H1 (cell line): ENCODE results near the gene GSK3B. TPM values are rescaled to one million over a fixed set of nuclear protein-coding genes. Genes with fewer than 3 reads are reported as not detected.

Experiments used
- CTCF ChIA-PET: fragments of 300-600 bp; sonication (Branson Sonifier 250); formaldehyde crosslinking; loops from one replicate; lab custom pipeline; 2021; ENCODE audit not compliant: partially characterized antibody; lab: Charles Lee
- POLR2A ChIA-PET: fragments of 300-600 bp; sonication (Branson Sonifier 250); formaldehyde crosslinking; loops from one replicate; lab custom pipeline; 2021; ENCODE audit warnings: inconsistent platforms; ENCODE audit not compliant: partially characterized antibody; lab: Charles Lee
- DNase-seq, 2 experiments: peaks; one replicate each; pipeline versions ENCODE4 v3.0.0 to v3.0.0-alpha.2; 2010 to 2022; ENCODE audit warnings: low spot score in 2 of 2, low read depth in 1 of 2, mixed read lengths in 1 of 2
- FAIRE-seq: peaks from 2 replicates; lab custom pipeline; 2011; peaks lifted over from hg19 to GRCh38; lab: Jason Lieb, UNC
- H2AFZ ChIP-seq: 2 replicates; pipeline ENCODE4 v1.8.1; 2012; ENCODE audit warnings: low read length, inconsistent platforms
- H2AK5ac ChIP-seq: 2 replicates; pipeline ENCODE4 v1.6.1; 2013; ENCODE audit warnings: low read depth, low read length
- H2BK120ac ChIP-seq: replicated peaks from 2 replicates; pipeline ENCODE3; 2013; ENCODE audit warnings: low read depth, low read length, inconsistent platforms
- H2BK12ac ChIP-seq: 2 replicates; pipeline ENCODE4 v1.6.1; 2013; ENCODE audit warnings: low read depth, low read length
- H2BK15ac ChIP-seq: 2 replicates; pipeline ENCODE4 v1.6.1; 2013; ENCODE audit warnings: low read length
- H2BK20ac ChIP-seq: 2 replicates; pipeline ENCODE4 v1.6.1; 2013; ENCODE audit warnings: low read length
- H2BK5ac ChIP-seq: 2 replicates; pipeline ENCODE4 v1.6.1; 2013; ENCODE audit warnings: low read depth, low read length
- H3K14ac ChIP-seq: 2 replicates; pipeline ENCODE4 v1.6.1; 2013; ENCODE audit warnings: inconsistent platforms; ENCODE audit not compliant: insufficient read length
- H3K18ac ChIP-seq: 2 replicates; pipeline ENCODE4 v1.6.1; 2013; ENCODE audit warnings: low read length; ENCODE audit errors: extremely low read depth
- H3K23ac ChIP-seq: 2 replicates; pipeline ENCODE4 v1.6.1; 2013; ENCODE audit warnings: inconsistent platforms; ENCODE audit not compliant: insufficient read length
- H3K23me2 ChIP-seq: 2 replicates; pipeline ENCODE4 v1.6.1; 2013; ENCODE audit warnings: low read depth, low read length
- H3K27ac ChIP-seq: 2 replicates; pipeline ENCODE4 v1.6.1; 2011; ENCODE audit warnings: low read depth, low read length, inconsistent platforms
- H3K27me3 ChIP-seq, 4 experiments: replicated peaks in 1 of 4; 1 replicate in 1 of 4; 2 replicates in 3 of 4; pipeline versions ENCODE4 v1.6.1 to v1.8.1; 2011 to 2013; ENCODE audit warnings: low read length in 3 of 4, mild to moderate bottlenecking in 3 of 4, inconsistent platforms in 2 of 4, mixed read lengths in 2 of 4, moderate library complexity in 1 of 4; ENCODE audit not compliant: control insufficient read depth in 3 of 4, insufficient read depth in 3 of 4; ENCODE audit errors: extremely low read depth in 1 of 4
- H3K36me3 ChIP-seq, 4 experiments: 2 replicates each; pipeline versions ENCODE4 v1.6.1 to v1.8.1; 2011 to 2013; ENCODE audit warnings: mild to moderate bottlenecking in 4 of 4, low read length in 3 of 4, moderate library complexity in 2 of 4, control low read depth in 1 of 4, inconsistent platforms in 1 of 4; ENCODE audit not compliant: insufficient read depth in 4 of 4, control insufficient read depth in 2 of 4
- H3K4ac ChIP-seq: replicated peaks from 2 replicates; pipeline ENCODE3; 2013; ENCODE audit warnings: low read length, low read depth, mixed read lengths, inconsistent platforms; ENCODE audit not compliant: insufficient read length
- H3K4me1 ChIP-seq, 4 experiments: replicated peaks in 1 of 4; 1 replicate in 1 of 4; 2 replicates in 3 of 4; pipeline versions ENCODE4 v1.6.1 to v1.8.1; 2011 to 2013; ENCODE audit warnings: low read length in 3 of 4, inconsistent platforms in 2 of 4, mixed read lengths in 1 of 4; ENCODE audit not compliant: insufficient read depth in 4 of 4, control insufficient read depth in 3 of 4
- H3K4me2 ChIP-seq, 2 experiments: 2 replicates each; pipeline versions ENCODE4 v1.6.1 to v1.8.1; 2011 to 2013; ENCODE audit warnings: low read depth in 2 of 2, low read length in 2 of 2, control low read depth in 1 of 2, inconsistent platforms in 1 of 2, mild to moderate bottlenecking in 1 of 2; ENCODE audit not compliant: insufficient read depth in 1 of 2
- H3K4me3 ChIP-seq, 4 experiments: fragments of 200-600, 300-600 bp in 1 of 4; sonication (generic), shearing (Covaris generic), sonication (Bioruptor Twin) in 1 of 4; 2 replicates each; pipeline versions ENCODE4 v1.5.1 to v1.8.1; 2011 to 2016; ENCODE audit warnings: low read length in 4 of 4, low read depth in 3 of 4, control low read depth in 2 of 4, inconsistent platforms in 2 of 4, mild to moderate bottlenecking in 2 of 4, mixed read lengths in 1 of 4, moderate library complexity in 1 of 4; ENCODE audit not compliant: insufficient read depth in 2 of 4; ENCODE audit errors: extremely low read depth in 1 of 4
- H3K56ac ChIP-seq: replicated peaks from 2 replicates; pipeline ENCODE3; 2013; ENCODE audit warnings: low read depth, mild to moderate bottlenecking, mixed read lengths, low read length, inconsistent platforms; ENCODE audit not compliant: insufficient read length
- H3K79me1 ChIP-seq: 2 replicates; pipeline ENCODE4 v1.6.1; 2013; ENCODE audit warnings: low read depth, low read length, control low read depth
- H3K79me2 ChIP-seq, 2 experiments: 2 replicates each; pipeline versions ENCODE4 v1.6.1 to v1.8.1; 2012 to 2013; ENCODE audit warnings: low read length in 2 of 2, mild to moderate bottlenecking in 2 of 2, inconsistent platforms in 1 of 2; ENCODE audit not compliant: insufficient read depth in 2 of 2, control insufficient read depth in 1 of 2
- H3K9ac ChIP-seq, 4 experiments: replicated peaks in 1 of 4; 1 replicate in 1 of 4; 2 replicates in 3 of 4; pipeline versions ENCODE4 v1.6.1 to v1.8.1; 2011 to 2013; ENCODE audit warnings: low read depth in 3 of 4, low read length in 3 of 4, control low read depth in 2 of 4, mild to moderate bottlenecking in 2 of 4, moderate library complexity in 2 of 4, inconsistent platforms in 1 of 4; ENCODE audit errors: extremely low read depth in 1 of 4
- H3K9me3 ChIP-seq, 2 experiments: 2 replicates each; pipeline versions ENCODE4 v1.6.1 to v1.8.1; 2012 to 2013; ENCODE audit warnings: mild to moderate bottlenecking in 2 of 2, moderate library complexity in 2 of 2, control low read depth in 1 of 2, inconsistent platforms in 1 of 2, low read depth in 1 of 2, low read length in 1 of 2, mixed read lengths in 1 of 2; ENCODE audit not compliant: insufficient read depth in 2 of 2
- H4K20me1 ChIP-seq, 2 experiments: replicated peaks in 1 of 2; 2 replicates each; pipeline versions ENCODE3 to v1.8.1; 2011 to 2013; ENCODE audit warnings: inconsistent platforms in 2 of 2, low read length in 2 of 2, mild to moderate bottlenecking in 1 of 2; ENCODE audit not compliant: insufficient read depth in 2 of 2, control insufficient read depth in 1 of 2
- H4K5ac ChIP-seq: 2 replicates; pipeline ENCODE4 v1.6.1; 2013; ENCODE audit warnings: low read length, low read depth, mixed read lengths, inconsistent platforms; ENCODE audit not compliant: insufficient read length
- H4K8ac ChIP-seq: 2 replicates; pipeline ENCODE4 v1.8.0; 2013; ENCODE audit warnings: mild to moderate bottlenecking, moderate library complexity, low read length, inconsistent platforms; ENCODE audit not compliant: insufficient read depth; ENCODE audit errors: extremely low read depth
- H4K91ac ChIP-seq: replicated peaks from 2 replicates; pipeline ENCODE3; 2013; ENCODE audit warnings: low read length, mixed read lengths, inconsistent platforms; ENCODE audit not compliant: insufficient read length
- BCL11A ChIP-seq, 2 experiments: IDR thresholded peaks; one replicate each; pipeline ENCODE4 v1.6.1; 2011; ENCODE audit warnings: low read depth in 2 of 2, low read length in 2 of 2, mild to moderate bottlenecking in 2 of 2
- CBX8 ChIP-seq: fragments of 300-800, 300-1000 bp; sonication (generic); IDR thresholded peaks from 2 replicates; pipeline ENCODE4 v1.7.1; 2016; ENCODE audit warnings: low read depth, low read length, borderline replicate concordance
- FOSL1 ChIP-seq: IDR thresholded peaks from 2 replicates; pipeline ENCODE4 v1.6.1; 2011; ENCODE audit warnings: mild to moderate bottlenecking, low read depth, low read length, moderate library complexity; ENCODE audit not compliant: insufficient read depth
- SP4 ChIP-seq: IDR thresholded peaks from 2 replicates; pipeline ENCODE4 v1.6.1; 2012; ENCODE audit warnings: low read length, inconsistent platforms
- TBP ChIP-seq: IDR thresholded peaks from 2 replicates; pipeline ENCODE4 v1.6.1; 2011; ENCODE audit warnings: low read depth, low read length, improper control_type of control experiment
- TEAD4 ChIP-seq: IDR thresholded peaks from 2 replicates; pipeline ENCODE4 v1.6.1; 2012; ENCODE audit warnings: low read depth, low read length, inconsistent platforms, mixed read lengths
- YY1 ChIP-seq: IDR thresholded peaks from 2 replicates; pipeline ENCODE4 v1.6.1; 2011; ENCODE audit warnings: low read depth, mild to moderate bottlenecking, low read length
- WGBS, 2 experiments: shearing (Covaris generic) in 1 of 2; methylation state at CpG; one replicate each; pipeline versions ENCODE4 v1.1.6 to v1.1.7; 2013 to 2015; ENCODE audit warnings: low lambda C conversion rate in 2 of 2, mixed read lengths in 2 of 2, inconsistent platforms in 1 of 2, low coverage in 1 of 2, missing lambda C conversion rate in 1 of 2; ENCODE audit not compliant: insufficient replicate concordance in 2 of 2, insufficient coverage in 1 of 2, insufficient read length in 1 of 2; ENCODE audit errors: extremely low coverage in 1 of 2, missing lambda C conversion rate in 1 of 2; 5-methylcytosine and 5-hydroxymethylcytosine counted together
- polyA plus RNA-seq, 7 experiments: library from polyadenylated mRNA; depleted of rRNA in 3 of 7; stranded (reverse) in 5 of 7; unstranded in 2 of 7; fragments of >200 nt in 5 of 7; fragments of 200-250 nt in 2 of 7; gene quantifications; 1 replicate in 5 of 7; 2 replicates in 1 of 7; 4 replicates in 1 of 7; pipeline versions ENCODE4 v1.2.1 to v1.2.3, GENCODE V29; 2011 to 2013; ENCODE audit warnings: missing spikeins in 2 of 7, mixed read lengths in 2 of 7
- total RNA-seq: library from RNA; stranded (reverse); fragmentation: NEBNext Ultra II Directional; extraction: Animal tissue kit (Norgen Biotek cat#: 25700); gene quantifications from 2 replicates; pipeline ENCODE4 v1.2.1, GENCODE V29; 2021
- TF ChIP-seq, protein P1 (sequence below): IDR thresholded peaks from 2 replicates; pipeline ENCODE4 v1.6.1; 2012; ENCODE audit warnings: inconsistent platforms
- TF ChIP-seq, protein P2 (sequence below): IDR thresholded peaks from 2 replicates; pipeline ENCODE4 v1.6.1; 2012; ENCODE audit warnings: low read length, inconsistent platforms
- TF ChIP-seq, protein P3 (sequence below): IDR thresholded peaks from 2 replicates; pipeline ENCODE4 v1.6.1; 2012; ENCODE audit warnings: inconsistent platforms
- TF ChIP-seq, protein P4 (sequence below): IDR thresholded peaks from 2 replicates; pipeline ENCODE4 v1.6.1; 2011; ENCODE audit warnings: low read depth, mild to moderate bottlenecking, low read length; ENCODE audit not compliant: insufficient read depth

Gene GSK3B
- total and polyA plus RNA-seq, 2 of the 8 experiments (the other 6 are each of a cell fraction or from before 2014, with no cell fraction given) = 24.2 to 50.7 TPM

DNA sequence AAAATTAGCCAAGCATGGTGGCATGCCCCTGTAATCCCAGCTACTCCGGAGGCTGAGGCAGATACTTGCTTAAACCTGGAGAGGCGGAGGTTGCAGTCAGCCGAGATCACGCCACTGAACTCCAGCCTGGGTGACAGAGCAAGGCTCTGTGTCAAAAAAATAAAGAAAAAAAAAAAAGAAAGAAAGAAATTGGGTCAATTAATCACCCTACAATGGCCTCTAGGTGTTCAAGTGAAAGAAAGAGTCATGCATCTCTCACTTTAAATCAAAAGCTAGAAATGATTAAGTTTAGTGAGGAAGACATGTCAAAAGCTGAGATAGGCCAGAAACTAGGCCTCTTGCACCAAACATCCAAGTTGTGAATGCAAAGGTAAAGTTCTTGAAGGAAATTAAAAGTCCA, 44.9 kb upstream of the GSK3B start:
- no peak overlapping the region for H3K18ac ChIP-seq
- H4K5ac ChIP-seq = no peak overlapping the region
- no peaks in the 10 kb centered on the region for H3K79me1 ChIP-seq
- no peak overlapping the region for H3K23ac ChIP-seq
- H4K8ac ChIP-seq = no peak overlapping the region
- H3K9ac ChIP-seq = no peak overlapping the region
- FAIRE-seq (no peak), DNase-seq (no peak)
- no peak overlapping the region for H3K56ac ChIP-seq
- peaks cover 0 to 6% (median 0%) of the 10 kb centered on the region in 4 experiments; a peak in 1 of 8 replicates for H3K36me3 ChIP-seq
- H3K27ac ChIP-seq = no peak overlapping the region
- H2BK15ac ChIP-seq = no peak overlapping the region
- WGBS, 2 experiments = 93% methylated on average over 4 of the region's 4 CpGs; no CpG with 5 or more reads in 1 of the 2 experiments
- H3K4ac ChIP-seq = no peak overlapping the region
- ChIA-PET POLR2A (interaction anchor here (1.4 kb wide), 1 partner anchor 9 kb away, joined by 3 read pairs; no protein-coding TSS in a partner anchor), CTCF (interaction anchor here (0.6 to 1.2 kb wide), 2 partner anchors 9 to 11 kb away, joined by 3 read pairs; no protein-coding TSS in a partner anchor)
- H3K14ac ChIP-seq = no peak overlapping the region
- peaks cover 0 to 7% of the 10 kb centered on the region in 2 experiments; a peak in 1 of 4 replicates for H3K9me3 ChIP-seq
- no peak overlapping the region for H4K91ac ChIP-seq
- no peak overlapping the region for H3K4me2 ChIP-seq
- H3K23me2 ChIP-seq = no peaks in the 10 kb centered on the region
- no peak overlapping the region for H2BK20ac ChIP-seq
- no peak overlapping the region for H2BK12ac ChIP-seq
- no peak overlapping the region for H2AK5ac ChIP-seq
- no peak overlapping the region for H2BK5ac ChIP-seq
- no peak overlapping the region for H3K4me3 ChIP-seq
- H2AFZ ChIP-seq = no peak overlapping the region
- H3K4me1 ChIP-seq = no peaks in the 10 kb centered on the region
- H2BK120ac ChIP-seq = no peak overlapping the region
- no peaks in the 10 kb centered on the region for H4K20me1 ChIP-seq
- H3K79me2 ChIP-seq = no peaks in the 10 kb centered on the region
- H3K27me3 ChIP-seq = no peaks in the 10 kb centered on the region
- TF ChIP-seq, protein P1, sequence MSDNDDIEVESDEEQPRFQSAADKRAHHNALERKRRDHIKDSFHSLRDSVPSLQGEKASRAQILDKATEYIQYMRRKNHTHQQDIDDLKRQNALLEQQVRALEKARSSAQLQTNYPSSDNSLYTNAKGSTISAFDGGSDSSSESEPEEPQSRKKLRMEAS = no peak
- no peak for TF ChIP-seq FOSL1
- no peak for TF ChIP-seq TBP
- TF ChIP-seq BCL11A (IDR thresholded peaks at IDR 0.05; ENCODE audit: low read depth in 2 of 2, low read length in 2 of 2) = no peak
- TF ChIP-seq SP4 = no peak
- TF ChIP-seq, protein P2, sequence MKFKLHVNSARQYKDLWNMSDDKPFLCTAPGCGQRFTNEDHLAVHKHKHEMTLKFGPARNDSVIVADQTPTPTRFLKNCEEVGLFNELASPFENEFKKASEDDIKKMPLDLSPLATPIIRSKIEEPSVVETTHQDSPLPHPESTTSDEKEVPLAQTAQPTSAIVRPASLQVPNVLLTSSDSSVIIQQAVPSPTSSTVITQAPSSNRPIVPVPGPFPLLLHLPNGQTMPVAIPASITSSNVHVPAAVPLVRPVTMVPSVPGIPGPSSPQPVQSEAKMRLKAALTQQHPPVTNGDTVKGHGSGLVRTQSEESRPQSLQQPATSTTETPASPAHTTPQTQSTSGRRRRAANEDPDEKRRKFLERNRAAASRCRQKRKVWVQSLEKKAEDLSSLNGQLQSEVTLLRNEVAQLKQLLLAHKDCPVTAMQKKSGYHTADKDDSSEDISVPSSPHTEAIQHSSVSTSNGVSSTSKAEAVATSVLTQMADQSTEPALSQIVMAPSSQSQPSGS = no peak
- TF ChIP-seq TEAD4 = no peak
- no peak for TF ChIP-seq CBX8
- TF ChIP-seq, protein P3, sequence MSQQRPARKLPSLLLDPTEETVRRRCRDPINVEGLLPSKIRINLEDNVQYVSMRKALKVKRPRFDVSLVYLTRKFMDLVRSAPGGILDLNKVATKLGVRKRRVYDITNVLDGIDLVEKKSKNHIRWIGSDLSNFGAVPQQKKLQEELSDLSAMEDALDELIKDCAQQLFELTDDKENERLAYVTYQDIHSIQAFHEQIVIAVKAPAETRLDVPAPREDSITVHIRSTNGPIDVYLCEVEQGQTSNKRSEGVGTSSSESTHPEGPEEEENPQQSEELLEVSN = no peak
- TF ChIP-seq, protein P4, sequence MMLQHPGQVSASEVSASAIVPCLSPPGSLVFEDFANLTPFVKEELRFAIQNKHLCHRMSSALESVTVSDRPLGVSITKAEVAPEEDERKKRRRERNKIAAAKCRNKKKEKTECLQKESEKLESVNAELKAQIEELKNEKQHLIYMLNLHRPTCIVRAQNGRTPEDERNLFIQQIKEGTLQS = no peak
- no peak for TF ChIP-seq YY1
